Bronchial epithelial cell (primary cell): ENCODE results near the gene YTHDF2. TPM values are rescaled to one million over a fixed set of nuclear protein-coding genes. Genes with fewer than 3 reads are reported as not detected.

Experiments used
- DNase-seq: peaks from one replicate; pipeline ENCODE4 v3.0.0-alpha.2; 2010; ENCODE audit warnings: low read depth
- FAIRE-seq: peaks from 2 replicates; lab custom pipeline; 2011; peaks lifted over from hg19 to GRCh38; lab: Jason Lieb, UNC
- H3K27me3 ChIP-seq: 2 replicates; pipeline ENCODE4 v1.5.1; 2011; ENCODE audit warnings: low read length; ENCODE audit not compliant: control insufficient read depth, insufficient read depth
- H3K36me3 ChIP-seq: 2 replicates; pipeline ENCODE4 v1.5.1; 2011; ENCODE audit warnings: low read length; ENCODE audit not compliant: control insufficient read depth, insufficient read depth
- H3K4me3 ChIP-seq: 2 replicates; pipeline ENCODE4 v1.5.1; 2011; ENCODE audit warnings: mild to moderate bottlenecking, low read depth, low read length, control low read depth
- total RNA-seq: library from RNA; depleted of rRNA; stranded (reverse); fragments of >200 nt; gene quantifications from 2 replicates; pipeline ENCODE4 v1.2.1, GENCODE V29; 2014
- TF ChIP-seq, protein P1 (sequence below): IDR thresholded peaks from 2 replicates; pipeline ENCODE4 v1.5.1; 2011; ENCODE audit warnings: mild to moderate bottlenecking, moderate library complexity, low read length, control low read depth, inconsistent platforms; ENCODE audit not compliant: insufficient read depth, severe bottlenecking

Gene YTHDF2
- total RNA-seq, 1 donor from 2014 or later: 63.4 TPM

DNA sequence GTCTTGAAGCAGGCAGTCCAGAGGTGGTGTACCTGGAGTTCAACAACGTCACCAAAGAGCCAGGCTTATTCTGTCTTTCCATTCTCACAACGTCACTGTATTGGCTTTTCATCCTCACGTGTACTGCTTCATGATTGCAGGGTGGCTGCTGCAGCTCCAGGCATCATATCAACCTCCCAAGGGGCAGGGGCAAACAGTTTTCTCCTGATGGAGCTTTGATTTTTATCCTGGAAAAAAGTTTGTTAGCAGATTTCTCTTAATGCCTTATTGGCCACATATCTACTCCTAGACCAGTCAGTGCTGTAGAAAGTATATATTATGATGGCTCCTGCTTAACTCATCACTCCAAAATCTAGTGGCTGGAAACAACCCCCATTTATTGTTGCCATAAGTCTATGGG lies 66.9 kb downstream of the YTHDF2 start:
- DNase-seq (no peak), FAIRE-seq (no peak)
- H3K4me3 ChIP-seq: no peak overlapping the region
- no peaks in the 10 kb centered on the region for H3K36me3 ChIP-seq
- TF ChIP-seq, protein P1, sequence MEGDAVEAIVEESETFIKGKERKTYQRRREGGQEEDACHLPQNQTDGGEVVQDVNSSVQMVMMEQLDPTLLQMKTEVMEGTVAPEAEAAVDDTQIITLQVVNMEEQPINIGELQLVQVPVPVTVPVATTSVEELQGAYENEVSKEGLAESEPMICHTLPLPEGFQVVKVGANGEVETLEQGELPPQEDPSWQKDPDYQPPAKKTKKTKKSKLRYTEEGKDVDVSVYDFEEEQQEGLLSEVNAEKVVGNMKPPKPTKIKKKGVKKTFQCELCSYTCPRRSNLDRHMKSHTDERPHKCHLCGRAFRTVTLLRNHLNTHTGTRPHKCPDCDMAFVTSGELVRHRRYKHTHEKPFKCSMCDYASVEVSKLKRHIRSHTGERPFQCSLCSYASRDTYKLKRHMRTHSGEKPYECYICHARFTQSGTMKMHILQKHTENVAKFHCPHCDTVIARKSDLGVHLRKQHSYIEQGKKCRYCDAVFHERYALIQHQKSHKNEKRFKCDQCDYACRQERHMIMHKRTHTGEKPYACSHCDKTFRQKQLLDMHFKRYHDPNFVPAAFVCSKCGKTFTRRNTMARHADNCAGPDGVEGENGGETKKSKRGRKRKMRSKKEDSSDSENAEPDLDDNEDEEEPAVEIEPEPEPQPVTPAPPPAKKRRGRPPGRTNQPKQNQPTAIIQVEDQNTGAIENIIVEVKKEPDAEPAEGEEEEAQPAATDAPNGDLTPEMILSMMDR: no peak
- no peaks in the 10 kb centered on the region for H3K27me3 ChIP-seq

DNA sequence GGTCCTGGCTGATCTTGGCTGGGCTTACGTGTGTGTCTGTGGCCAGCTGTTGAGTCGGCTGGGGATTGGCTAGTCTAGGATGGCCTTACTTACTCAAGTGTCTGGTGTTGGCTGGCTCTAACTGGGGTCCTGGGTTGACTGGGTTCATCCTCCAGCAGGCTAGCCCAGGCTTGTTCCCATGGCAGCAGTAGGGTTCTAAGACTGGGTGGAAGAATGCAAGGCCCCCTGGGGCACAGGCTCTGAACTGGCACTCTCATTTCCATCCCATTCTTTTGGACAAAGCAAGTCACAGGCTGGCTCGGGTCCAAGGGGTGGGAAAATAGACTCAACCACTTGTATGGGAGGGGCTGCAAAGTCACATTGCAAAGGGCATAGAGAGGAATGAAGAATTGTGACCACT lies 67.3 kb downstream of the YTHDF2 start:
- no peak for FAIRE-seq

DNA sequence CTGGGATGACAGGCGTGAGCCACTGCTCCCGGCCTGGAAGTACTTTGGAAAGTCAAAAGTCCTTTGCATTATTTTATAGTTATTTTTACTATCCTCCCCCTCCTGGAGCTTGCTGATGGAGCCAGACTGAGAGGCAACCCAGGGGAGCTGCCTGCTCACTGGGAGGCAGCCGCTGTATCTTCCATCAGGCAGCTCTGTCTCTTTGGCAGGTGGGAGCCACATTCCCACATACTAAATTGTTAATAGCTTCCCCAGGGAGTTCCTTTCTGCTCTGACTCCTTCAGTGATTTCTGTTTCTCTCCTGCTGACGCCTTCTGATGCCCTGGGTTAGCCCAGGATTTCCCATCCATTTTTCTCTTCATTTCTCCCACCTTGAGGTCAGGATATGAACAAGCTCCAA lies 70.3 kb downstream of the YTHDF2 start:
- Histone ChIP-seq H3K27me3 (no peaks in the 10 kb centered on the region), H3K4me3 (no peak overlapping the region), H3K36me3 (no peaks in the 10 kb centered on the region)
- TF ChIP-seq, protein P1: no peak
- no peak for DNase-seq
- no peak for FAIRE-seq

More for the DNA sequence above, 67.3 kb downstream of the YTHDF2 start:
- TF ChIP-seq, protein P1: no peak
- no peak for DNase-seq
- Histone ChIP-seq H3K27me3 (no peaks in the 10 kb centered on the region), H3K4me3 (no peak overlapping the region), H3K36me3 (no peaks in the 10 kb centered on the region)

DNA sequence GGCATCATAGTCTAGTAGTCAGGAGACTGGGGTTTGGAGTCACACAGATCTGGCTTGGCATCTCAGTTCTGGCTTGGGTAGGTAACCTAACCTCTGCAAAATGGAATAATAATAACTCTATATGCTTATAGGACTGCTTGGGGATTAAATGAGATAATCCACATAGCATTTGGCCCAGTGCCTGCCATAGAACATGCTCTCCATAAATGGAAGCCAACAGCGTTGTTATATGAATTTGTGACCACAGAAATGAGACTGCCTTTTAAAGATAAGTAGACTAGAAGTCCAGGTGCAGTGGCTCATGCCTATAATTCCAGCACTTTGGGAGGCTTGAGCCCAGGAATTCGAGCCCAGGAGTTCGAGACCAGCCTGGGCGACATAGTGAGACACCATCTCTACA lies 71.2 kb downstream of the YTHDF2 start:
- no peaks in the 10 kb centered on the region for H3K36me3 ChIP-seq
- TF ChIP-seq, protein P1: no peak
- H3K27me3 ChIP-seq: peaks cover 7% of the 10 kb centered on the region
- DNase-seq (no peak), FAIRE-seq (no peak)
- no peak overlapping the region for H3K4me3 ChIP-seq

DNA sequence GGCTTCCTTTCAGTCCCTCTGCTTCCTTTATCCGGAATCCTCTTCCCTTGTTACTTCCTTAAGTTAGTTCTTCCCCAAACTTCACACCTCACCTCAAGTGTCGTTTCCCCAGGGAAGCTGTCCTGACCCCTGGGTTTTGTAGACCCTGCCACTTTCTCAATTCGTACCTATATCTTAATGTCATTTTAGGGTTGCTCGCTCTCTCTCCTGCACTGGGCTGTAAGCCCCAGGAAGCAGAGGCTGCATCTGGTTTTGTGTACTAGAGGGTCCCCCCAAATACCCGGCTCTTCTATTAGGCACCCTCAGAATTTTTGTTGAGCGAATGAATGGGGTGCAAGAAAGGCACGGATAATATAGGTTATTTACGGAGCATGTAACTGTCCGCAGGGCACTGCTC lies 74.6 kb downstream of the YTHDF2 start:
- Histone ChIP-seq H3K4me3 (no peak overlapping the region), H3K36me3 (no peaks in the 10 kb centered on the region), H3K27me3 (peaks cover 20% of the 10 kb centered on the region)
- FAIRE-seq (no peak), DNase-seq (no peak)
- TF ChIP-seq, protein P1: no peak
